Activated naive CD4-positive, alpha-beta T cell treated with anti-CD3 and anti-CD28 coated beads, Interleukin-2, amount 50 U/mL, for 72 hours (primary cell): ENCODE measurements around the gene OGDHL. TPM values are rescaled to one million over a fixed set of nuclear protein-coding genes. Genes with fewer than 3 reads are reported as not detected.
"Not testable (repeated sequence)": the region's sequence is repeated elsewhere in the genome, so short reads cannot be mapped to it uniquely, and the experiment has no call there.

ENCODE experiments used
- ATAC-seq, 2 donors: fragments of 150-1000 bp; cut with Tn5 transposase; 2 replicates each; pipeline ENCODE4 v1.10.0; 2021; ENCODE audit warnings: mild to moderate bottlenecking in 2 of 2, moderate library complexity in 2 of 2
- DNase-seq, 2 donors: peaks; one replicate each; pipeline ENCODE4 v3.0.0; 2021 to 2022; ENCODE audit warnings: low spot score in 2 of 2
- H3K27ac Mint-ChIP-seq, 2 donors: one replicate each; pipeline ENCODE4 v1.8.0; 2022; ENCODE audit warnings: mild to moderate bottlenecking in 2 of 2, mixed read lengths in 2 of 2
- H3K36me3 Mint-ChIP-seq, 2 donors: one replicate each; pipeline ENCODE4 v1.8.0; 2022; ENCODE audit warnings: mixed read lengths in 2 of 2
- H3K9me3 Mint-ChIP-seq, 2 donors: one replicate each; pipeline ENCODE4 v1.8.0; 2022; ENCODE audit warnings: mixed read lengths in 2 of 2
- total RNA-seq, 2 donors: library from RNA; stranded (reverse); gene quantifications; one replicate each; pipeline ENCODE4 v1.2.3, GENCODE V29; 2022

Gene OGDHL
- total RNA-seq, 2 donors from 2014 or later, result 0.14 to 0.27 TPM

GRCh38 chr10:49761201-49761788 lies 828 bp downstream of the OGDHL start:
- DNase-seq, result no peak
- no peak overlapping the region for H3K27ac Mint-ChIP-seq
- ATAC-seq, result no peak
- peaks cover 4 to 5% of the 10 kb centered on the region in 2 donors for H3K9me3 Mint-ChIP-seq
- peaks cover 0 to 13% of the 10 kb centered on the region in 2 donors for H3K36me3 Mint-ChIP-seq

DNA sequence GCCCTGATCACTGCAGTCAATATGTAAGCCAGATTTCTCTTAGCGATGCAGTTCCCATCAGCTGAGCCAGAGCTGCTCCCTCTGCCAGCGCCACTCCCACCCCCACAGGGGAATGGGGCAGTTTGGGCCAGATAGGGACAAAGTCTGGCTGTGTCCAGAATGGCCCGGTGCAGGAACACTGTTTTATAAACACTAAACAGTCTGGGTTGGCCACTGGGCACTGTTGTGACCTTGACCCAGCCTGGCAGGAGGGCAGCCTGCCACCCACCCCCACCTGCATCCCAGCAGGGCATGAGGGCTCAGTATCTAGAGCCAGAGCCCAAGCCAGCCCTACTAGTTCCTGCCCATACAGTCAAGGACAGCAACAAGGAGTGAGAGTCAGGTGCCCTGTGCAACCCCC lies 1.3 kb downstream of the OGDHL start:
- DNase-seq, result no peak
- H3K36me3 Mint-ChIP-seq, result peaks cover 0 to 12% of the 10 kb centered on the region in 2 donors
- no peak overlapping the region for H3K27ac Mint-ChIP-seq
- no peak for ATAC-seq
- H3K9me3 Mint-ChIP-seq, result peaks cover 3 to 4% of the 10 kb centered on the region in 2 donors

GRCh38 chr10:49759787-49760551 lies 2.2 kb downstream of the OGDHL start:
- H3K36me3 Mint-ChIP-seq, result peaks cover 0 to 12% of the 10 kb centered on the region in 2 donors
- ATAC-seq, result no peak
- peaks cover 3 to 4% of the 10 kb centered on the region in 2 donors for H3K9me3 Mint-ChIP-seq
- no peak for DNase-seq
- no peak overlapping the region for H3K27ac Mint-ChIP-seq

DNA sequence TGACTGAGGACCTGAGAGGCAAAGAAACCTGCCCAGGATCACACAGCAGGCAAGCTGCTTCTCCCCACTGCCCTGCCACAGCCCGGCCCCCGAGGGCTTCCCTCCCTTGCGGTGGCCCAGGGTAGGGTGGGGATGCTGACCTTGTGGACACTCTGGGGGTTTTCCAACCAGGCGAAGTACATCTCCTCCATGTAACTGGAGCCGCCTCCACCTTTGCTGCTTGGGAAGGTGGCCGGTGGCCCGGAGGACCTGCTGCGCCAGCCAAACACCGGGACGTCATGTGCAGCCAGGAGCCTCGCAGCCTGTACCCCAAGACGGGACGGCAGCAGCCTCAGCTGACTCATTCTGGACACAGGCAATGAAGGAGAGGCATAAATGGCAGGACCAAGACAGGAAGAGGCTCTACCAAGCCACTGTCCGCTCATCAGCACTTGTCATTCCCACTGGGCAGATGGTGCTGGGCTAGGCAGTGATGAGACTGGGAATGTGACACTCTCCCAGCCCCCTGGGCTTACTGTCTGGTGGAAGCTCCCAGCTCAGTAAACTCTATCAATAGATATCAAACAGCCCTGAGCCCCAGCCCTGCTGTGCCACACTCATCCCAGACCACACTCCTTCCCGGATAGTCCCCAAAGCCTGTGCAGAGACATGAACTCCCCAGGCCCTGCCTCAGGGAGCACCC lies 3.7 kb downstream of the OGDHL start:
- Mint-ChIP-seq H3K27ac (no peak overlapping the region), H3K9me3 (peaks cover 3 to 4% of the 10 kb centered on the region in 2 donors), H3K36me3 (peaks cover 0 to 8% of the 10 kb centered on the region in 2 donors)
- DNase-seq (no peak), ATAC-seq (no peak)

DNA sequence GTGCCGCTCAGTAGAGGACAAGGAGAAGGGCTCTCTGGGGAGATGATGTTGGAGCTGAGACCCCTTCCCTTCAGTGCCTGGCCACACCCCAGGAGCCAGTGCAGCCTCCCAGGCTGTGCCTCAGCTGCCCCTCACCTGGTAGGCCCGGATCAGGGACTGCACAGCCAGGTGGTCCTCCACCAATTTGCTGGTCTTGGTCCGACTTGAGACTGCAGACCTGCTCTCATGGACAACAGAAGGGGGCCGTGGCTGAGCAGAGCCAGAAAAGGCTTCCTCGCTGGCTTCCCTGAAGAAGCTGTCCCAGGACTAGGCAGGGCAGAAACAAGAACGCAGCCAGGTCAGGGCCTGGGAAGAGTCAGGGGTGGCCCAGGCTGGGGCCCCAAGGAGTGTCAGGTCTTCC lies 5.5 kb downstream of the OGDHL start:
- Mint-ChIP-seq H3K9me3 (no peaks in the 10 kb centered on the region), H3K36me3 (no peaks in the 10 kb centered on the region), H3K27ac (no peak overlapping the region)
- ATAC-seq, result no peak
- no peak for DNase-seq

DNA sequence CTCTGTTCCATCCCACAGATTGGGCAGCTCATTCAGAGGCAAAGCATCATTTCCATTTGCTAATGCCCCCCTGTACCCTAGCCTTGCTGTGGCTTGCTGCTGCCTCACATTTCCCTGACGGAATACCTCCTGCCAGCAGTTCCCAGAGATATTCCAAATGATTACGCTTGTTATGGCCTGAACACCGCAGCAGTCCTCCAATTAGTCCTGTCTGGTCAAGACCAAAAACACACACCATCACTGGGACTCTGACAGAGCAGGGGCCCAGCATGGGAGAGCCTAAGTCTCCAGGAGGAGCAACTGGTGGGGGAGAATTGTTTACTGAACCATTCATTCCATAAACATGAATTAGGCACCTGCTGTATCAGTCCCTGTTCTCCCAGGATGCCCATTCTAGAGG lies 6.1 kb downstream of the OGDHL start:
- no peaks in the 10 kb centered on the region for H3K36me3 Mint-ChIP-seq
- DNase-seq (no peak), ATAC-seq (no peak)
- no peaks in the 10 kb centered on the region for H3K9me3 Mint-ChIP-seq
- no peak overlapping the region for H3K27ac Mint-ChIP-seq

GRCh38 chr10:49754951-49755350 lies 7.2 kb downstream of the OGDHL start:
- H3K36me3 Mint-ChIP-seq, H3K27ac Mint-ChIP-seq, H3K9me3 Mint-ChIP-seq: not testable (repeated sequence)

DNA sequence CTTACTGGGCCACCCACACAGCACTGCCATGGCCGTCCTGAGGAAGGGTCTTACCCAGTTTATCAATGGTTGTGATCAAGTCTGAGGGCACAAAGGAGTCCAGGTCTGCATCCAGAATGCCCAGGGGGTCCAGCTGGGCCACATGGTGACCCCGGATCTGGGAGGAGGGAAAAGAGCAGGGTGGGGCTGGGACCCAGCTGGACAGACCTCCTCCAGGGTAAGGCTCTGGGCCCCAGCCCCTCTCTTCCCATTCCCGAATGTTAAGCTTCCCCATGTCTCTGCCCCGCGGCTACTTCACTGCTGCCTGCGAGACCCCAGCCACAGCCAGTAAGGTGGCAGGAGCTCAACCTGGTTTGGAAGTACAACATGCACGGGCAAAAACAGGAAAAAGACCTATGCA lies 9.5 kb downstream of the OGDHL start:
- Mint-ChIP-seq H3K27ac (no peak overlapping the region), H3K9me3 (no peaks in the 10 kb centered on the region), H3K36me3 (no peaks in the 10 kb centered on the region)
- DNase-seq (no peak), ATAC-seq (no peak)

More at GRCh38 chr10:49754951-49755350, 7.2 kb downstream of the OGDHL start:
- not testable (repeated sequence) for ATAC-seq, DNase-seq

DNA sequence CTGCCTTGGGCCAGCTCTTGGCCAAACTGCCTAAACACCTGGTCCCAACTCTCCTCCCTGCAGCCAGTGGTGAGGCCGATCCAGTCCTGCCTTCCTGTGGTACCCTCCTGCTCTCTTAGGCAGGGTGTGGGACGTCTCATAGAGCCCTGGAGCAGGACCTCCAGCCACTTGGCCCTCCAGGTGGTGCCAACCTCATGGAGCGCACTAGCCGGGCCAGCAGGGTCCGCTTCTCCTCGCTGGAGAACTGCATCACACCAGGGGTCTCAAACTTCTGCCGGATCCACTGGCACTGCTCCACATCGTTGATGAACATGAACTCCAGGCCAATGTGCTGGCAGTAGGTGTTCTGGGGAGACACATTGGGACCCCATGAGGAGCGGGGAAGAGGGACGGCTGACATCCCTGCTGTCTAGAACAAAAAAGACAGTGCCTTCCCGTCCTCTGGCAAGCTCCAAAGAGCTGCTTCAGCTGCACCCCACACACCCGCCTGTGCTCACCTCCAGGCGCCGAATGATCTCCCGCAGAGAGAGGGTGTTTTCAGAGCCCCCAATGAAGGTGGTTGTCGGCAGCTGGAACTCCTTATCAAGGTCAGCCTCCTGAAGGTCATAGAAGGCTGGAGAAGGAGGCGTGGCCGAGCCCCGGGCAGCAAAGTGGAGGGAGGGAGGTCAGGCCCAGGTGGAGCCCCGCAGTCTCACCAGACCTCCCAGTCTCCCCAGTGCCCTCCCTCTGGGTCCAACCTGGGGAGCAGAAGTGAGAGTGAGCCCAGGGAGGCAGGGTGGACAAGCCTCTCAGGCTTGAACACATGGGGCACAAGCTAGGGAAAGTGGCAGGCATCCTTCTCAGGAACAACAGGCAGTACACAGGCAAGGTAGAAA lies 10.2 kb downstream of the OGDHL start:
- Mint-ChIP-seq H3K27ac (no peak overlapping the region), H3K36me3 (no peaks in the 10 kb centered on the region), H3K9me3 (no peaks in the 10 kb centered on the region)
- ATAC-seq (no peak), DNase-seq (no peak)

- H3K27ac Mint-ChIP-seq, result no peak overlapping the region
- H3K9me3 Mint-ChIP-seq, result no peaks in the 10 kb centered on the region
- no peak for DNase-seq
- no peaks in the 10 kb centered on the region for H3K36me3 Mint-ChIP-seq
- ATAC-seq, result no peak
Measured at GRCh38 chr10:49751216-49751615, 10.9 kb downstream of the OGDHL start.

- no peak overlapping the region for H3K27ac Mint-ChIP-seq
- ATAC-seq, result no peak
- no peaks in the 10 kb centered on the region for H3K36me3 Mint-ChIP-seq
- DNase-seq, result no peak
- no peaks in the 10 kb centered on the region for H3K9me3 Mint-ChIP-seq
Measured at GRCh38 chr10:49750546-49750945, 11.6 kb downstream of the OGDHL start.

GRCh38 chr10:49749556-49750491 lies 12.3 kb downstream of the OGDHL start:
- Mint-ChIP-seq H3K36me3 (no peaks in the 10 kb centered on the region), H3K27ac (no peak overlapping the region), H3K9me3 (no peaks in the 10 kb centered on the region)
- no peak for ATAC-seq
- DNase-seq, result no peak

- Mint-ChIP-seq H3K9me3 (no peaks in the 10 kb centered on the region), H3K36me3 (no peaks in the 10 kb centered on the region), H3K27ac (no peak overlapping the region)
- no peak for ATAC-seq
- DNase-seq, result no peak
Measured at GRCh38 chr10:49749144-49749543, 13.0 kb downstream of the OGDHL start.

DNA sequence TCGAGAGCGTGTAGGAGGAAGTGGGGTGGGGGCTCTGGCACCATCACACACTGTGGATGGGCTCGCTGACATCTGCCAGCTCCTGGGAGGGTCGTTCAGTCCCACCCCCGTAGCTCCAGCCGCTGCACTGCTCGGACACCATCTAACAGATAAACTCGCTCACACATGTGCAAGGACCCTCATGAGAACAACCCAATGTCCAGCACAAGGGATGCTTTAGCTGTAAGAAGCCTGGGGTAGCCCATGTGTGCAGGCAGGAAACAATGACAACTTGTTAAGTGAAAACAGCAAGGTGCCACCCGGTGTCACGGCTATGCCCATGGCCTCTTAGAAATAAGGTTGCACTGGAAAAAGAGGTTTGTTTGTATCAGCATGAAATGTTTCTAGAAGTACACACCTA lies 14.1 kb downstream of the OGDHL start:
- DNase-seq, result no peak
- no peaks in the 10 kb centered on the region for H3K36me3 Mint-ChIP-seq
- no peak overlapping the region for H3K27ac Mint-ChIP-seq
- no peaks in the 10 kb centered on the region for H3K9me3 Mint-ChIP-seq
- no peak for ATAC-seq

GRCh38 chr10:49747303-49747646 lies 14.8 kb downstream of the OGDHL start:
- no peaks in the 10 kb centered on the region for H3K36me3 Mint-ChIP-seq
- no peak overlapping the region for H3K27ac Mint-ChIP-seq
- H3K9me3 Mint-ChIP-seq, result peaks cover 0 to 2% of the 10 kb centered on the region in 2 donors
- ATAC-seq (no peak), DNase-seq (no peak)
